ENCODE data around the gene KLF7.

Gene KLF7

GRCh38 chr2:207071820-207072219, 93.9 kb downstream of the KLF7 start:
- H3K27ac ChIP-seq (ENCODE audit: low read depth, low read length): no peak overlapping the region
- no peak overlapping the region for H3K9ac ChIP-seq (ENCODE audit: low read length)
- H4K20me1 ChIP-seq (ENCODE audit: low read depth, low read length): no peaks in the 10 kb centered on the region
- no peaks in the 10 kb centered on the region for H3K9me3 ChIP-seq (ENCODE audit: insufficient read depth, low read length)
- no peaks in the 10 kb centered on the region for H3F3A ChIP-seq (ENCODE audit: insufficient read depth)
- no peaks in the 10 kb centered on the region for H3K36me3 ChIP-seq (ENCODE audit: low read length)
- H2AFZ ChIP-seq (ENCODE audit: low read depth, low read length, severe bottlenecking): no peak overlapping the region
- no peak overlapping the region for H3K4me2 ChIP-seq (ENCODE audit: low read depth, low read length, poor library complexity, severe bottlenecking)
- H3K79me2 ChIP-seq (ENCODE audit: insufficient read depth, low read length): no peaks in the 10 kb centered on the region
- no peaks in the 10 kb centered on the region for H3K9me2 ChIP-seq (replicated peaks; ENCODE audit: insufficient read depth, low read length)
- H3K4me3 ChIP-seq (ENCODE audit: insufficient read depth, low read length, poor library complexity, severe bottlenecking): no peak overlapping the region
- H3K27me3 ChIP-seq (ENCODE audit: low read length): no peaks in the 10 kb centered on the region
- TF ChIP-seq CTCF (IDR thresholded peaks at IDR 0.05; ENCODE audit: insufficient read depth, low read length, poor library complexity, severe bottlenecking): no peak

- H2AFZ ChIP-seq (ENCODE audit: low read depth, low read length, severe bottlenecking): no peak overlapping the region
- no peak overlapping the region for H3K9ac ChIP-seq (ENCODE audit: low read length)
- H3K27ac ChIP-seq (ENCODE audit: low read depth, low read length): no peak overlapping the region
- H3K4me3 ChIP-seq (ENCODE audit: insufficient read depth, low read length, poor library complexity, severe bottlenecking): no peak overlapping the region
- H3K9me3 ChIP-seq (ENCODE audit: insufficient read depth, low read length): no peaks in the 10 kb centered on the region
- H3K79me2 ChIP-seq (ENCODE audit: insufficient read depth, low read length): no peaks in the 10 kb centered on the region
- no peaks in the 10 kb centered on the region for H3K36me3 ChIP-seq (ENCODE audit: low read length)
- TF ChIP-seq EZH2phosphoT487 (conservative IDR thresholded peaks at IDR 0.05; ENCODE audit: low read length): no peak
- TF ChIP-seq CTCF (IDR thresholded peaks at IDR 0.05; ENCODE audit: insufficient read depth, low read length, poor library complexity, severe bottlenecking): no peak
- H3K9me2 ChIP-seq (replicated peaks; ENCODE audit: insufficient read depth, low read length): no peaks in the 10 kb centered on the region
- H3K27me3 ChIP-seq (ENCODE audit: low read length): no peaks in the 10 kb centered on the region
- no peaks in the 10 kb centered on the region for H3F3A ChIP-seq (ENCODE audit: insufficient read depth)
- H4K20me1 ChIP-seq (ENCODE audit: low read depth, low read length): no peaks in the 10 kb centered on the region
- no peak overlapping the region for H3K4me2 ChIP-seq (ENCODE audit: low read depth, low read length, poor library complexity, severe bottlenecking)
These were observed 98.3 kb downstream of the KLF7 start for GRCh38 chr2:207067473-207067872.

- Histone ChIP-seq H3K4me2 (ENCODE audit: low read depth, low read length, poor library complexity, severe bottlenecking) (no peak overlapping the region), H3K36me3 (ENCODE audit: low read length) (no peaks in the 10 kb centered on the region), H3K27me3 (ENCODE audit: low read length) (no peaks in the 10 kb centered on the region), H3K27ac (ENCODE audit: low read depth, low read length) (no peak overlapping the region), H2AFZ (ENCODE audit: low read depth, low read length, severe bottlenecking) (no peak overlapping the region), H3K79me2 (ENCODE audit: insufficient read depth, low read length) (no peaks in the 10 kb centered on the region), H3F3A (ENCODE audit: insufficient read depth) (no peaks in the 10 kb centered on the region), H3K9ac (ENCODE audit: low read length) (no peak overlapping the region), H3K4me3 (ENCODE audit: insufficient read depth, low read length, poor library complexity, severe bottlenecking) (no peak overlapping the region), H3K9me2 (replicated peaks; ENCODE audit: insufficient read depth, low read length) (no peaks in the 10 kb centered on the region), H3K9me3 (ENCODE audit: insufficient read depth, low read length) (no peaks in the 10 kb centered on the region), H4K20me1 (ENCODE audit: low read depth, low read length) (no peaks in the 10 kb centered on the region)
- no peak for TF ChIP-seq EZH2phosphoT487 (conservative IDR thresholded peaks at IDR 0.05; ENCODE audit: low read length)
- no peak for TF ChIP-seq CTCF (IDR thresholded peaks at IDR 0.05; ENCODE audit: insufficient read depth, low read length, poor library complexity, severe bottlenecking)
These were observed 98.8 kb downstream of the KLF7 start for GRCh38 chr2:207066791-207067460.
